Measurements from ENCODE around the gene RRAGA. TPM values are rescaled to one million over a fixed set of nuclear protein-coding genes. Genes with fewer than 3 reads are reported as not detected.
"Not testable (repeated sequence)": the region's sequence is repeated elsewhere in the genome, so short reads cannot be mapped to it uniquely, and the experiment has no call there.

Gene RRAGA, protein sequence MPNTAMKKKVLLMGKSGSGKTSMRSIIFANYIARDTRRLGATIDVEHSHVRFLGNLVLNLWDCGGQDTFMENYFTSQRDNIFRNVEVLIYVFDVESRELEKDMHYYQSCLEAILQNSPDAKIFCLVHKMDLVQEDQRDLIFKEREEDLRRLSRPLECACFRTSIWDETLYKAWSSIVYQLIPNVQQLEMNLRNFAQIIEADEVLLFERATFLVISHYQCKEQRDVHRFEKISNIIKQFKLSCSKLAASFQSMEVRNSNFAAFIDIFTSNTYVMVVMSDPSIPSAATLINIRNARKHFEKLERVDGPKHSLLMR
- polyA plus RNA-seq (2014; cell fraction: cytosol; rRNA removed): 16.8 and 28.9 TPM in 2 replicates
- polyA plus RNA-seq (2014; cell fraction: nucleus; rRNA removed): 9.4 and 10.4 TPM in 2 replicates

DNA sequence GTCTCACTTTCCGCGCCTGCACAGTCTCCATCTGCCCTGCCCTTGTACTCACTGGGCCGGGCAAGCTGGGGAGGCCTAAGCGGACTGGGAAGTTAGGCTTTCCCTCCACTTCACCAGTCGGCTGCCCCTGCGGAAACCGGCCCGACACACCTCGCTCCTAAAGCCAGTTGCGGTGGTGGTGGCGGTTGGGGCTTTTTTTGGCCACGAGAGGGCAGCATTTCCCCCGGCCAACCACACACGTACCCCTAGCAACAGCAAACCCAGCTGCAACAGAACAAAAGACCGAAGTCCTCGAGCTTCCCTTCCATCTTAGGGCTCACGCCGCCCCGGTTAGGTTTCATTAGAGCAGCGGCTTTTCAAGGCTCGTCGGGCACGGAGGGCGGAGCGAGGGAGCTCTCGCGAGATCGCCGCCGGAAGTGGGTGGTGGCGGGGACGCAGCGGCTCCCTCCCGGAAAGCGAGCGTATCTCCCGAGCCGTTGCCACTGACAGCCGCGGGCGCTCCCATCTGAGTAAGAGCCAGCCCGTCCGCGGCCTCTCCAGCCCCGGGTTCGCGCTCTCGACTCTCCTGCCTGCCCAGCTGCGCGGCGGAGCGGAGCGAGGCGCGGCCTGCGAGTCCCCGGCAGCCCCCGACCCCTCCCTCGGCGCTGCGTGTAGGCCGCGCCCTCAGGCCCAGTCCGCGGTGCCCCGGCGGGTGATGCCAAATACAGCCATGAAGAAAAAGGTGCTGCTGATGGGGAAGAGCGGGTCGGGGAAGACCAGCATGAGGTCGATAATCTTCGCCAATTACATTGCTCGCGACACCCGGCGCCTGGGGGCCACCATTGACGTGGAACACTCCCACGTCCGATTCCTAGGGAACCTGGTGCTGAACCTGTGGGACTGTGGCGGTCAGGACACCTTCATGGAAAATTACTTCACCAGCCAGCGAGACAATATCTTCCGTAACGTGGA lies at the start of gene RRAGA:
RRAGA (plus strand) TSS at position 462 of the 951 bp plus-strand sequence; CDS start at position 695, 233 bp downstream.
- DNase-seq (ENCODE audit: low spot score): peak; percentile 94

DNA sequence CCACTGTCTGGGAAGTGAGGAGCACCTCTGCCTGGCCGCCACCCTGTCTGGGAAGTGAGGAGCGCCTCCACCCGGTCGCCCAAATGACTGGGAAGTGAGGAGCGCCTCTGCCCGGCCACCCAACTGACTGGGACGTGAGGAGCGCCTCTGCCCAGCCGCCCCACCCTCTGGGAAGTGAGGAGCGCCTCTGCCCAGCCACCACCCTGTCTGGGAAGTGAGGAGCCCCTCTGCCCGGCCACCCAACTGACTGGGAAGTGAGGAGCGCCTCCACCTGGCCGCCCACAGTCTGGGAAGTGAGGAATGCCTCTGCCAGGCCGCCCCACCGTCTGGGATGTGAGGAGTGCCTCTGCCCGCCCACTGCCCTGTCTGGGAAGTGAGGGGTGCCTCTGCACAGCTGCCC lies 49.1 kb upstream of the RRAGA start:
- no peak for DNase-seq (ENCODE audit: low spot score)

DNA sequence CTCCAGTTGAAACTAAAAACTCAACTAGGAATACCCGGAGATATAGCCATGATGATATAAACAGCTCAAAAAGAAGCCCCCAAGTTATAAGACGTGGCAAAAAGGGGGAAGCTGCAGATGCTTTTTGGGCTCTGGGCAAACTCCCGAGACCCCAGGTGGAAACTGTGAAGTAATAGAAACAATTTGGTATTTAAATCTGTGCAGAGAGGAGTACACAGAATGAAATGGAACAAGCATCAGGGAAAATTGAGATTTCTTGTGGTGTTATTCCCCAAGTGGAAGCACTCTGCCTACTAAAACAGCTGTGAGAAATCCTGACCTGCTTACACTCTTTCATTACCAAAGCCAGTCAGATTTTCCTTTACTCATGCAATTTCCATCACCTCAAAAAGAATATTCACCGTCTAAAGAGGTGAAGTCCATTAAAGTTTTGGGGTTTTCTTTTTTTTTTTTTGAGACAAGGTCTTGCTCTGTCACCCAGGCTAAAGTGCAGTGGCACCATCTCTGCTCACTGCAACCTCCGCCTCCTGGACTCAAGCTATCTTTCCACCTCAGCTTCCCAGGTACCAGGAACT lies 39.7 kb upstream of the RRAGA start:
- DNase-seq (ENCODE audit: low spot score): no peak

DNA sequence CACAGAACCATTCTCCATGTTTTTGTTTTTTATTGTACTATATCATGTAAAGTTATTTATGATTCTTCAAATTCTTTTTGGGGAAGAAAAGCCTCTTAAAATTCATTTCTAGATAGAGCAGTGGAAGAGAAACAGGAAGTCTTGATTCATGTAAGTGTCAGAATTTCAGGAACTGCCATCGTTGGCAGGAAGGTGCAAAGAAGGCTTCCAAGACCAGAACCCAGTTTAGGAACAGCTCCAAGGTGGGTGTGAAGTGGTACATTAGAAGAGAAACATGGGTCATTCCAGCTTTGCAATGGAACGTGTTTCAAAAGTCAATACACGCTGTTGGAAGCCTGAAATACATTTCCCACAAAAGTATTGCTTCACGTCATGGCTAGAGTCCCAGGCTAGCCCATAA lies 31.0 kb upstream of the RRAGA start:
- no peak for DNase-seq (ENCODE audit: low spot score)

DNA sequence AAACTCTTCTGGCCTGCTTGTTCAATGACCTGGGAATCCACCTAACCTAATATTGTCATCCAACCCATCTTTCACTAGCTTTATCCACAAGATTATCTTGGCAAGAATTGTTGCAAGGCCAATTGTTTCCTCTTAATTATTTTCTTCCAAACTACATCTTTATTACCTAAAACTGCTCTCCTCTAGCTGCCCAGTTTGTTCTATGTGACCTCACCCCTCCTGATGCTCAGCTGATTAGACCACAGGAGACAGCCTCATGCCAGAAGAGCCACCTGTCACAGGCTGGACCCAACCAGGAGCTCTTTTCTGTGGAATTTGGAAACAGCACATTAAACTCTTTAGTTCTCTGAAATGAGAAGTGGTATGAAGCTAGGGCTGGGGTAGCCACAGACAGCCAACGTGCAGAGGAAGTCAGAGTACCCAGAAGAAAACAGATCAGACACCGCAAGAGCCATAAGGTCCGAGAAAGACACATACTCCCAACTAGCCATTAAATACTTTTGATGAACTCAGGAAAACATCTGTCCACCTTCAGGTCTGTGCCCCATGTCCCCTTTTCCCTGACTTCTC lies 28.3 kb upstream of the RRAGA start:
- DNase-seq (ENCODE audit: low spot score): no peak

DNA sequence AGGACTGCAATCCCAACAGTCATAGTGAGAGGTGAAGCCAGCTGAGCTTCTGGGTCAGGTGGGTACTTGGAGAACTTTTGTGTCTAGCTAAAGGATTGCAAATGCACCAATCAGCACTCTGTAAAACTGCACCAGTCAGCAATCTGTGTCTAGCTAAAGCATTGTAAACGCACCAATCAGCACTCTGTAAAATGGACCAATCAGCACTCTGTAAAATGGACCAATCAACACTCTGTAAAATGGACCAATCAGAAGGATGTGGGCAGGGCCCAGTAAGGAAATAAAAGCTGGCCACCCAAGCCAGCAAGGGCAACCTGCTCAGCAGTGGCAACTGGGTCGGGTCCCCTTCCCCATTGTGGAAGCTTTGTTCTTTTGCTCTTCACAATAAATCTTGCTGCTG lies 27.6 kb upstream of the RRAGA start:
- not testable (repeated sequence) for DNase-seq (ENCODE audit: low spot score)

DNA sequence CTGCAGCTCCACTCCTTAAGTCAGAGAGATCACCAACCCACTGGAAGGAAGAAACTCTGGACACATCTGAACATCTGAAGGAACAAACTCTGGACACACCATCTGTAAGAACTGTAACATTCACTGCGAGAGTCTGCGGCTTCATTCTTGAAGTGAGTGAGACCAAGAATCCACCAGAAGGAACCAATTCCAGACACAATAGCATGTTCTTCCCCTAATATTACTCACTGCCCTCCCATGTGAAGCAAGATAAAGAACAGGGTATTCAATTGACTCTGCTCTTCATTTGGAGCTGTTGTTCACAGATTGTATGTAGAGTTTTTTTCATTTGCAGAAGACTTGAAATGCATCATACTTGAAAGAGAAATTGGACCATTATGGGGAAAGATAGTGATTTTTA lies 27.0 kb upstream of the RRAGA start:
- no peak for DNase-seq (ENCODE audit: low spot score)

DNA sequence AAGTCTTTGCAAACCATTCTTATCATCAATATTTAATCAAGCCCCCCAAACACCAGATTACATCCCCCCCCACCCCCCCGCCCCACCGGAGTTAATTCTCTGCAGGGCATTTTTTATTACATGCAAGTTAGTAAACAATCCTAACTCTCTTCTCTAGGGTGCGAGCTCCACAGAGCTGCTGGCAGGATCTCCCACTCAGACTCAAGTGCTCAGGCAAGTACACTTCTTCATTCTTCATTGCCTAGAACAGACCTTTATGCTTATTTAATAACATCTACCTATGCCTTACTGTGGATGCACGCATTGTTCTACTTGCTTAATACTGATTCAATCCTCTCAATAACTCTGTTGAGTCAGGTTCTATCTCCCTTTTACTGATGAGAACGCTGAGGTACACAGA lies 26.1 kb upstream of the RRAGA start:
- no peak for DNase-seq (ENCODE audit: low spot score)

DNA sequence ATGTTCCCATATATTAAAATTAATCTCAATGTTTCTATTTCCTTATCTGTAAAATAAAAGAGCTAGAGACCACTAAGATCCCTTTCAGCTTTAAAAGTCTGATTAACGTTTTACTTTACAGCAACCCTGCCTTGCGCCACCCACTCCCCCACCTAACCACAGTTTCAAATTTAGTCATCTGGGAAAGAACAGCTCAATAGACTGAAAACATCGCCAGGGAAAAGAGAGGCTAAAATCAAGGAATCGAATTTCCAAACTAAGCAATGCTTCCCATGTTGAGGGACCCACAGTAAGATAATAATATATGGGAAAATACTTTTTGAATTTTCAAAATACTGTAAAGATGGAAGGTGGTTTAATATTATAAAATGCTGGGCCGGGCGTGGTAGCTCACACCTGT lies 22.9 kb upstream of the RRAGA start:
- no peak for DNase-seq (ENCODE audit: low spot score)

DNA sequence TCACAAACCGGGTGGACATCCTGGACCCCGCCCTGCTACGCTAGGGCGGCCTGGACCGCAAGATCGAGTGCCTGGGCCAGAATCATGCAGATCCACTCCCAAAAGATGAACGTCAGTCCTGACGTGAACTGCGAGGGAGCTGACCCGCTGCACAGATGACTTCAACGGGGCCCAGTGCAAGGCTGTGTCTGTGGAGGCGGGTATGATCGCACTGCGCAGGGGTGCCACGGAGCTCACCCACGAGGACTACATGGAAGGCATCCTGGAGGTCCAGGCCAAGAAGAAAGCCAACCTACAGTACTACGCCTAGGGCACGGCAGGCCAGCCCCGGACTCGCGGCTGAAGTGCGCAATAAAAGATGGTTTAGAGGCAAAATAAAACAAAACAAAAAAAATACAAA lies 21.4 kb upstream of the RRAGA start:
- no peak for DNase-seq (ENCODE audit: low spot score)

DNA sequence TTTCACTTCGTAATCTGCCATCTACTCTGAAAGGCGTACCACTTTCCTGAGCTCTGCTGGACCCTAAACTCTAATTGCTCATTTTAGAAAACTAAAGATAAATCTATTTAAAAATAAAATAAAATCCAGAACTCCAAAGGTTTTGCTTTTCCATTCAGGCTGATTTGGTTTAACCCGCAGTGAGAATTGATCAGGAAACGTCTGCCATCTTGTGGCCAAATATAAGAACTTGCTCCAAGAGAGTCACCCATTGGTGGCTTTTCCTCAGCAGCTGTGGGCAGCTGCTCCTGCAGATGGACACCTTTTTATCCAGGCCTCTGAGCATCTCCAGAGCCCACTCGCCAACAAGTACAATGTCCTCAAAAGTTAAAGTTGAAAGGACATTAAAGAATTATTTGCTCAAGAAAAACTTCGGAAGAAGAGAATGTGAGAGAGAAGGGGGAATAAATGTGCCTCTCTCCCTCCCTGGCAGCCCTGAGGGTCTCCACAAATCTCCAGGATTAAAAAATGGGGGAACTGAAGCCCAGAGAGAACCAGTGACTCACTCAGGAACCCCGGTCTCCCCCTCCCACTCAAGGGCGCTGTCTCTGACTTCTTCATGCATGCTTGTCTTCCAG lies 20.3 kb upstream of the RRAGA start:
- DNase-seq (ENCODE audit: low spot score): peak; percentile 53

DNA sequence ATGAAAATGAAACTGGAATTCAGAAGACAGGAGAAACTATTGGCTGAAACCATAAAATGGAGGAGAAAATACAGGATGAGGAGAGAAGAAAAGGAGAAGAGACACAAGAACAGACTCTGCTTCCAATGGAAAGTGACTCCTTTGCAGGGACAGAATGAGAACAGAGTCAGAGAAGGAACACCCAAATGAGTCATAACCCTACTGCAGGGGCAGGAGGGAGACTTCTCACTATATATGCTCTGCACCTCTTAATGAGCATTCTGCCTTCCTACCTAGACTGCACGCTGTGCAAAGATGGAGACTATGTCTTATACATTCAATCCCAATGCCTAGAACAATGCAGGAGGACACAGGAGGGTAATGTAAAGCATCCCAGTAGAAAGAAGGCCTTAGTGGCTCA lies 18.3 kb upstream of the RRAGA start:
- DNase-seq (ENCODE audit: low spot score): no peak

DNA sequence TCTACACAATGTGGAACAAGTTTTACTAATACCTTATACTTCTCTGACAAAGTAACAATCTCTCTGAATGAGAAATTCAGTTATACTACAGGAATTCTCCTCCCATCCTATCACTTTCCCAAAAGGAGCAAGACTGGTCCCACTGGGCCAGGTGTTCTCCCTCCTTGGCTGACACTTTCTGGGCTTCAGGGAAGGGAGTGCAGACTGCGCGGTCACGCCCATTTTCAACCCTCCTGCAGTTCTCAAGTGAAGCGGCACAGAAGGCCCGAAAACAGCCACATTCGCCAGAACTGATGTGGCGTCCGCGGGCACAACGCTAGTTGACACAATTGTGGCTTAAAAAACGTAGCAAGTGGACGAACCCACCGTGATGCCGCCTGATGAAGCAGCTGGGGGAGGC lies 16.8 kb upstream of the RRAGA start:
- DNase-seq (ENCODE audit: low spot score): no peak

DNA sequence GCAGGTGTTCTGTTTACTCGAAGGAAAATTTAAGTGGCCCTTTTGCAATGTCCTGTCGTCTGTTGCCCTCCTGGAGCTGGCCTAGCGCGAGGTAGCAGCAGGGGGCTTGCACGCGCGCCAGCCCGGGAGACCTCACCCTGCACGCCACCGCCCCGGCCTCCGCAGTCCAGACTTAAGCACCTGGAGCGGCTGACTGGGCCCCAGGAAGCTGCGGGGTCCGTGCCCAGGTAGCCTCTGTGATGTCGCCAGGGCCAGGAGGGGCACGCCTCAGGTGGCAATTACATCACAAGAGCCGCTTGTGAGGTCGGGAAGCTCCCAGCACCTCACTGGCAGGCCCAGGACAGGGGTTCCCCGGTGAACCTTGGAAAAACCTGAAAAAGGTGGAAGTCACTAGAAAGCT lies 16.2 kb upstream of the RRAGA start, which contains the start of gene SAXO1:
SAXO1 (minus strand) TSS at position 195 of the 400 bp plus-strand sequence. CDS start 301 bp downstream, outside the sequence.
- DNase-seq (ENCODE audit: low spot score): no peak

DNA sequence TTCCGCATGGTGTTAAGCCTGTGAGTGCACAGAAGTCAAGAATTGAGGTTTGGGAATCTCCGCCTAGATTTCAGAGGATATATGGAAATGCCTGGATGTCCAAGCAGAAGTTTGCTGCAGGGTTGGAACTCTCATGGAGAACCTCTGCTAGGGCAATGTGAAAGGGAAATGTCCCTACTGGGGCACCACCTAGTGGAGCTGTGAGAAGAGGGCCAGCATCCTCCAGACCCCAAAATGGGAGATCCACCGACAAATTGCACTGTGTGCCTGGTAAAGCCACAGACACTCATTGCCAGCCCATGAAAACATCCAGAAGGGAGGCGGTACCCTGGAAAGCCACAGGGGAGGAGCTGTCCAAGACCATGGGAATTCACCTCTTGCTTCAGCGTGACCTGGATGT lies 12.6 kb upstream of the RRAGA start:
- no peak for DNase-seq (ENCODE audit: low spot score)

DNA sequence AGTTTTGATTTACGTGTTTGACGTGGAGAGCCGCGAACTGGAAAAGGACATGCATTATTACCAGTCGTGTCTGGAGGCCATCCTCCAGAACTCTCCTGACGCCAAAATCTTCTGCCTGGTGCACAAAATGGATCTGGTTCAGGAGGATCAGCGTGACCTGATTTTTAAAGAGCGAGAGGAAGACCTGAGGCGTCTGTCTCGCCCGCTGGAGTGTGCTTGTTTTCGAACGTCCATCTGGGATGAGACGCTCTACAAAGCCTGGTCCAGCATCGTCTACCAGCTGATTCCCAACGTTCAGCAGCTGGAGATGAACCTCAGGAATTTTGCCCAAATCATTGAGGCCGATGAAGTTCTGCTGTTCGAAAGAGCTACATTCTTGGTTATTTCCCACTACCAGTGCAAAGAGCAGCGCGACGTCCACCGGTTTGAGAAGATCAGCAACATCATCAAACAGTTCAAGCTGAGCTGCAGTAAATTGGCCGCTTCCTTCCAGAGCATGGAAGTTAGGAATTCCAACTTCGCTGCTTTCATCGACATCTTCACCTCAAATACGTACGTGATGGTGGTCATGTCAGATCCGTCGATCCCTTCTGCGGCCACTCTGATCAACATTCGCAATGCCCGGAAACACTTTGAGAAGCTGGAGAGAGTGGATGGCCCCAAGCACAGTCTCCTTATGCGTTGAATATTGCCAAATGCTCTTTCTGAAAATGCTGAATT lies 850 bp downstream of the RRAGA start:
- DNase-seq (ENCODE audit: low spot score): peak; percentile 3

DNA sequence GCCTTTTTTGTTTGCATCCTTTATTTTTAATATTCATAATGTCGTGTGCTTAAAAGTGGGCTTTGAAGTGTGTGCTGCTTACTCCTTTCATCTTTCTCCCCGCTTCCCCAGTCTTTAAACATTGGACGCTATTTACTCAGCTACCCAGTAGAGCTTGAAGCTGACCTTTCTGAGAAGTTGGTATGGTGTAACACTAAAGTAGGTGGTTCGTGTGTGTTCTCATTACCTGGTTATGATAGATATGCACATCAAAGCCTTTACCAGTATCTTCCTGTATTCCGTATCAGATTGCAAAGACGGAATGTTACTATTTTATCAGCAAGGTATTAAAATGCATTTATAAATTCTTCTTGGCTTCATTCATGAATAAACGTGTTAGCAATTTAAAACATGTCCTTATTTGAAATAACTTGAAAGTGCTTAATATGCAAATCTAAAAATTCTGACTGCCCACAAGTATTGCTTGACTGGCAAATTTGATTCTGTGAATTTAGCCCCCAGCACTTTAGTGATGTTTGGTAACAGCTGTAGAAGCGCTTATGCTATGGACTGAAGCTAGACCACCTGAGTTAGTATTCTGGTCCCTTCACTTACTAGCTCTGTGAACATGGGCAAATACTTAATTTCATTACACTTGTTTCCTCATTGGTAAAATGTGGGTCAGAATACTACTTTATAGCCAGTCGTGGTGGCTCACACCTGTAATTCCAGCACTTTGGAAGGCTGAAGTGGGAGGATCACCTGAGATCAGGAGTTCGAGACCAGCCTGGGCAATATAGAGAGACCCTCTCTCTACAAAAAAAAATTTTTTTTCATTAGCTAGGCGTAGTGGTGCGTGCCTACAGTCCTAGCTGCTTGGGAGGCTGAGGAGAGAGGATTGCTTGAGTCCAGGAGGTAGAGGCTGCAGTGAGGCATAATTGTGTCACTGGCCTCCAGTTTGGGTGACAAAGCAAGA lies 1.7 kb downstream of the RRAGA start:
- DNase-seq (ENCODE audit: low spot score): no peak

DNA sequence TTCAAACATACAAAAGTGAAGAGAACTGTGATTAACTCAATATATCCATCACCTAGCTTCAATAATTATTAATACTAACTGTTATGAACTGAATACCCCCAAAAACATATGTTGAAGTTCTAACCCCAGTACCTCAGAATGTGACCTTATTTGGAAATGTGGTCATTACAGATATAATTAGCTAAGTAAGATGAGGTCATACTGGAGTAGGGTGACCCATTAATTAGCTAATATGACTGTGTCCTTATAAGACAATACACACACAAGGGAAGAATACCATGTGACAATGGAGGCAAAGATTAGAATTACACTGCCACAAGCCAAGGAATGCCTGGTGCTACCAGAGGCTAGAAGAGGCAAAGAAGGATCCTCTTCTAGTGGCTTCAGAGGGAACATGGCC lies 7.8 kb downstream of the RRAGA start:
- no peak for DNase-seq (ENCODE audit: low spot score)

DNA sequence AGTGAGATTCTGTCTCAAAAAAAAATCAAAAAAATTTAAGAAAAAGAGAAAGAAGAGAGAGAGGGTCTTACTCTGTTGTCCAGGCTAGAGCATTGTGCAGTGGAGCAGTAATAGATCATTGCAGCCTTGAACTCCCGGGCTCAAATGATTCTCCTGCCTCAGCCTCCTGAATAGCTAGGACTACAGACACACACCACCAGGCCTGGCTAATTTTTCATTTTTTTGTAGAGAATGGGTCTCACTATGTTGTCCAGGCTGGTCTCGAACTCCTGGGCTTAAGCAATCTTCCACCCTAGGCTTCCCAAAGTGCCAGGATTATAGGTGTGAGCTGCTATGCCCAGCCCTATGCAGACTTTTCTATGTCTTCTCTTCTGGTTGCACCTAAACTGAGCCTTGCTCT lies 25.0 kb downstream of the RRAGA start:
- no peak for DNase-seq (ENCODE audit: low spot score)
